ENCODE measurements around the gene PLCL2.
"Not testable (repeated sequence)": the region's sequence is repeated elsewhere in the genome, so short reads cannot be mapped to it uniquely, and the experiment has no call there.

PLCL2 gene

DNA sequence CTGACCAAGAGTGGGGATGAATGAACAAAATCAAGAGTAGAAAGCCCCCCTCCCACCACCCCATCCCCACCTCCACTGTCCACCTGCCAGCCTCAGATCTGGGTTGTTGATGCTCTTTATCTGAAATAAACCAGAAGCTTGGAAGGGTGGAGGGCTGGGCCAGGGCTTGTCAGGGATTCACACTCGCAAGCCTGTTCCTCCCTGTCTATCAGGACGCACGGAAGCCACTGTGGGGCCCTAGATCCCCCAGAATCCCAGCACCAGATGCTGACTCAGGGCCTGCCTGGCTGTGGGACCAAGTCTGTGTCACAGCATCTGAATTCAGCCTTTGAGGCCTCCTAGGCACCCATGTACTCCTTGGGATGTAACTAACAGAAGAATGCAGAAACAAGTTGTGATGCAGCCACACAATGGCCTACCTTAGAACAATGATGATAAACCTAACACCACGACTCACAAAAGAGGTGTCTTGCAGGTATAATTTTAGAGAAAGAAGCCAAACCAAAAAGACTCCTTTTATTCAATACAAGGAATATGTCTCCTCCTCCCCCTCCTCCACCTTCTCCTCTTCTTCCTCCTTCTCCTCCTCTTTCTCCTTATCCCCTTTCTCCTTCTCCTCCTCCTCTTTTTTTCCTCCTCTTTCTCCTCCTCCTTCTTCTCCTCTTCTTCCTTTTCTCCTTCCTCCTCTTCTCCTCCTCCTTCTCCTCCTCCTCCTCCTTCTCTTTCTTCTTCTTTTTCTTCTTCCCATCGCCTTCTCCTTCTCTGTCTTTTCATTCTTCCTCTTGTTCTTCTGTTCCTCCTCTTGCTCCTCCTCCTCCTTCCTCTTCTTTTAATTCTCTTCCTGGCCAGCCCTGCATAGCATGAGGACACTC, 234.7 kb downstream of the PLCL2 start:
- no peak for DNase-seq (ENCODE audit: low spot score)

DNA sequence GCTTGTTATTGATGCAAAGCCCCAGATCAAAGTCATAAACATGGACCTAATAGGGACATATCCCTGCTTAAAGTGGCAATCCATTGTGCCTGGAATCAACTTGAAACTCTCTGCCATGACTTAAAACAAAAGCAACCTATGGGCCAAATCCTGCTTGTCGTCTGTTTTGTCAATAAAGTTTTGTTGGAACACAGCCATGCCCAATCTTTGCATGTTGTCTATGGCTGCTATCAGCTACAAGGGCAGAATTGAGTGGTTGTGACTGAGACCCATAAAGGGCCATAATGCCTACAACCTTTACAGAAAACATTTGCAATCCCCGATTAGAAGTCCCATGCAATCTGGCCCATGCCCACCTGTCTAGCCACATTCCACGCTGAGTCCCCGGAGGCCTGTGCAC, 235.4 kb downstream of the PLCL2 start:
- DNase-seq (ENCODE audit: low spot score): no peak

DNA sequence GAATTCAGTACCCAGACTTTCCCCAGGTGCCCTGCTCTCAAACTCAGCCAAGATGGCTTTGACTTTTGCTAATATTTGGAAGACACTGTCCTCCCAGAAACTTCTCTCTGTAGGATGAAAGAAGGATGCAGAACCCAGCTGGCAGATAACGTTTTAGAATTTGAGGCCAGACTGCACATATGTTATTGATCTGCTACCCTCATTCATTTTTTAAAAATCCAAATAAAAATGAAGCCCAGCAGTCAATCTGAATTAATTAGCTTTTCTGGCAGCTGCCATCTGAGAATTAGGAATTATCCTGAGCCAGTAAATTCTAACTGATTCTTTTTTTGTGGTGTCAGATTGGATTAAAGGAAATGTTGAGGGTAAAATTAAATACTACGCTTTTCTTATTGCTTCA, 236.6 kb downstream of the PLCL2 start:
- DNase-seq (ENCODE audit: low spot score): no peak

DNA sequence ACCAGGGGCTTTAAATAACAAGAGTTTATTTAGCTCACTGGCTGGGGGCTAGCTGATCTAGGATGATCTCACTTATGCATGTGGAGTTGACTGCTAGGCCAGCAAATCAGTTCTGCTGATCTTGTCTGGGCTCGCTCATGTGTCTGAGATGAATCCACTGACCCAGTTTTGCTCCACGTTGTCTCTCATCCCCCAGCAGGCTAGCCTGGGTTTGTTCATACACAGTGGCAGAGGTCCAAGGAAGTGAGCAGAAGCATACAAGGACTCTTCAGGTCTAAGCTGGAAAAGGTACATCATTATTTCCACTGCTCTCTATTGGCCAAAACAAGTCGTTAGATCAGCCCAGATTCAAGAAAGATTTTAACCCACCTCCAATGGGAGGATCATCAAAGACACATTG, 238.0 kb downstream of the PLCL2 start:
- DNase-seq (ENCODE audit: low spot score): no peak

DNA sequence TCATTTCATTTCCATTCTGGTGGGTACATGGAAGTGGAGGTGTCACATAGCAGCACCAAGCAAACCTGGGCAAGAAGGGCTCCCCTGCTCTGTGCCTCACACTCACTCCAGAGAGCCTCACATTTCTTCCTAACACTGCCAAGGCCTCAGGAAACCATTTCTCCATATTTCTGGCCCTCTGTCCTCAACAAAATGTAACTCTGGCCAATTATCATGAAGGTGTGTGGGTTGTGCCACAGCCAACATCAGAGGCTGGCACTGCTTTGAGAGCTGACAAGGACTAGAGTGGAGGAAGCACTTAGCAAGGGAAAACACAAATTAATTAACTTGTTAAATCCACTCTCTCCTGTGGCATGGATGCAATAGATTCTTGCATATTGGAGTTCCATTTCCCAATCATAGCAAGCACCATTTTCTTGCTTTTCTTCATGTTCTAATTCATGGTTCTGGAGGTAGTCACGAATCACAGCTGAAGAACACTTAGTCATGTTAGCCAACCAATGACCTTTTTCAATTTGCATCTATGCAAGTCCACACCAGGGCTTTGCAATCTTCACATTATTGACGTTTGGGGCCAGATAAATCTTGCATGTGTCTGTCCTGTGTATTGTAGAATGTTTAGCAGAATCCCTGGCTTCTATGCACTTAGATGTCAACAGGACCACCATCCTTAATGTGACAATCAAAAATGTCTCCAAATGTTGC, 241.1 kb downstream of the PLCL2 start:
- no peak for DNase-seq (ENCODE audit: low spot score)

DNA sequence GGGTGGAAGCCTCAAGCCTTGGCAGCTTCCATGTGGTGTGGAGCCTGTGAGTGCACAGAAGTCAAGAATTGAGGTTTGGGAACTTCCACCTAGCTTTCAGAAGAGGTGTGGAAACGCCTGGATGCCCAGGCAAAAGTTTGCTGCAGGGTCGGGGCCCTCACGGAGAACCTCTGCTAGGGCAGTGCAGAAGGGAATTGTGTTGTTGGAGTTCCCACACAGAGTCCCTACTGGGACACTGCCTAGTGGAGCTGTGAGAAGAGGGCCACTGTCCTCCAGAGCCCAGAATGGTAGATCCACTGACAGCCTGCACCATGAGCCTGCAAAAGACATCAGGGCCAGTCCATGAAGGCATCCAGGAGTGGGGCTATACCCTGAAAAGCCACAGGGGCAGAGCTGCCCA, 243.9 kb downstream of the PLCL2 start:
- not testable (repeated sequence) for DNase-seq (ENCODE audit: low spot score)

DNA sequence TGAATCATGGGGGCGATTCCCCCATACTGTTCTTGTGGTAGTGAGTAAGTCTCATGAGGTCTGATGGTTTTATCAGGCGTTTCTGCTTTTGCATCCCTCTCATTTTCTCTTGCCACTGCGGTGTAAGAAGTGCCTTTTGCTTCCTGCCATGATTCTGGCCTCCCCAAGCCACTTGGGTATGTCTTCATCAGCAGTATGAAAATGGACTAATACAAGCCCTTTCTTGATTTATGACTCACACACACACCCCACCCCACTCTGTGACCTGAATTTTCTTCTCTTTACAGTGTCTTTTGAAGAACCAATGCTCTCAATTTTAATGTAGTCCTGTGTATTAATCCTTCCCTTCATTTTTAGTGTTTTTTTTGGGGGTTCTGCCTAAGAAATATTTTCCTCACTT, 244.8 kb downstream of the PLCL2 start:
- DNase-seq (ENCODE audit: low spot score): no peak

DNA sequence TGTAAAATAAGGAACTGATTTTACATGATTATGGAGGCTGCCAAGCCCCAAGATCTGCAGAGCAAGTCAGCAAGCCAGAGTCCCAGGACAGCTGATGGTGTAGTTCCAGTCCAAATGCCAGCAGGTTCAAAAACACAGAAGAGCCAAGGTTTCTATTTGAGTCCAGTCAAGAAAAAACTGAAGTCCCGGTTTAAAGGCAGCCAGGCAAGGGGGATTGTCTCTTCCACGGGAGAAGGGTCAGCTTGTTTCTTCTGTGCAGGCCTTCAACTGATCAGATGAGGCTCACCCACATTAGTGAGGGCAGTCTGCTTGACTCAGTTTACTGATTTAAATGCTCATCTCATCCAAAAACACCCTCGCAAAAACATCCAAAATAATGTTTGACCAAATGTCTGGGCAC, 246.2 kb downstream of the PLCL2 start:
- no peak for DNase-seq (ENCODE audit: low spot score)

DNA sequence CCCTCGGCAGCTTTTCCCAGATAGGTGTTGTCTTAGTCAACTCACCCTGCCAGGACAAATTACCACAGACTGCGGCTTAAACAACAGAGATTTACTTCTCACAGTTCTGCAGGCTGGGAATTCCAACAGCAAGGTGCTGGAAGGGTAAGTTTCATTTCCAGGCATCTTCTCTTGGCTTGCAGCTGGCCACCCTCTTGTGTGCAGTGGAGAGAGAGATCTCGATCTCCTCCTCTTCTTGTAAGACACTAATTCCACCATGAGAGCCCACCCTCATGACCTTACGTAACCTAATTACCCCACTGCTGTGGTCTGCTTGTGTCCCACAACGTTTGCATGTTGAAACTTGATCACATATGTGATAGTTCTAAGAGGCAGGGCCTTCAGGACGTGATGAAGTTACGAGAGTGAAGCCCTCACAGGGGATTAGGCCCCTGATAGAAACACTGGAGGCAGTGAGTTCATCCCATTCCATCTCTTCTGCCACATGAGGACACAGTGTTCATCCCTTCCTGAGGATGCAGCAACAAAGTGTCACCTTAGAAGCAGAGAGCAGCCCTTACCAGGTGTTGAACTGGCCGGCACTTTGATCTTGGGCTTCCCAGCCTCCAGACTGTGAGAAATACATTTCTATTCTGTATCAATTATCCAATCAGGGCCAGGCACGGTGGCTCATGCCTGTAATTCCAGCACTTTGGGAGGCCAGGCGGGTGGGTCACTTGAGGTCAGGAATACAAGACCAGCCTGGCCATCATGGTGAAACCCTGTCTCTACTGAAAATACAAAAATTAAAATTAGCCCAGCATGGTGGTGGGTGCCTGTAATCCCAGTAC, 247.7 kb downstream of the PLCL2 start:
- no peak for DNase-seq (ENCODE audit: low spot score)

DNA sequence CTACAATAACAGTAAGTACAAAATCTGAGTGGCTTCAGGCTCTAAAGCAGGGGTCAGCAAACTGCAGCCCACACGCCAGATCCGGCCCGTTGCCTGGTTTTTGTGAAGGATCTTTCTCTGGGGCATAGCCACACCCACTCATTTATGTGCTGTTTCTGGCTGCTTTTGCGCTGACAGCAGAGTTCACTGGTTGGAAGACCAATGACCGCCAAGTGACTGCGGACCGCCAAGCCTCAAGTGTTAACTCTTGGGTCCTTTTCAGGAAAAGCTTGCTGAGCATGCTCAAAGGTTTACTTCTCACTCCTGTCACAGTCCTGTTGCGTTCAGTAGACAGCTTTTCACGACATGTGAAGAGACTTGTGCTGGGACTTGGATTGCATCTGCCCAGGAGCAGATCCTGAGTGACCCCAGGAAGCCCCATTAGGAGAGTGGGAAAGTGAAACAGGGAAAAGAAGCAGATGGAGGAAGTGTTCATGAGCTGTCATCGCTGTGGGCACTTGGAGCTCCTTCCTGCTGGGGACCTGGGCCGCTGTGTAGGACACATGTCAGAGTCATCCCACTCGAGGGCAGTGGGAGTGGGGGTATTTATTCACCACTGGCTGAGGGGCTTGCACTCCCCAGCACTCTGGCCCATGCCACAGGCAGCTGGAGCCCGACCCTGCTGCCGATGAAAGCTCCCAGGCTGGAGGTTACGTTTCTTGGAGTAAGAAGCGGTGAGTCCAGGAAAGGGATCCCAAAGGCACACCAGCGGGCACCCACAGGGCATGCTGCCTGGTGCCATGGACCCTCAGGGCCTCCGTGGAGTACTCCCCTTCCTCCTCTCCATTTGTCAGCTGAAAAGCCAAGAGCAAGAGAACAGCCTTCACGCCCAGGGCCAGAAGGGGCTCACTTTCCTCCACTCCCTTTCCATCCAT, 249.1 kb downstream of the PLCL2 start:
- DNase-seq (ENCODE audit: low spot score): no peak

DNA sequence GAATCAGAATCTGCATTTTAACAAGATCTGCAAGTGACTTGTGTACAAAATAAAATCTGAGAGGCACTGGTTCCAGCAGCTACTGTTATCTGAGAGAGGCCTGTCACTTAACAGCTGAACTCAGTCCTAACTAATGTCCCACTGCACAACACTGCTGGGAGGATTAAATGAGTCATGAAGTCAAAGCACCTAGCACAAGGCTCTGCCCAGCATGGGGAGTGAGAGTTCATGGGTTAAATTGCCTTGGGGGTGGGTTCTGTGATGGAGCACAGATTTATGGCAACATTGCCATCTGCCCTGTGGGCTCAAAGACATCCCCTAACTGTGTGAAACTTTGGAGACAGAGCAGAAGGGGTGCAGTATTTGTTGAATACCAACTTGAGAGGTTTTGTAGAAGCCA, 250.9 kb downstream of the PLCL2 start:
- DNase-seq (ENCODE audit: low spot score): no peak

DNA sequence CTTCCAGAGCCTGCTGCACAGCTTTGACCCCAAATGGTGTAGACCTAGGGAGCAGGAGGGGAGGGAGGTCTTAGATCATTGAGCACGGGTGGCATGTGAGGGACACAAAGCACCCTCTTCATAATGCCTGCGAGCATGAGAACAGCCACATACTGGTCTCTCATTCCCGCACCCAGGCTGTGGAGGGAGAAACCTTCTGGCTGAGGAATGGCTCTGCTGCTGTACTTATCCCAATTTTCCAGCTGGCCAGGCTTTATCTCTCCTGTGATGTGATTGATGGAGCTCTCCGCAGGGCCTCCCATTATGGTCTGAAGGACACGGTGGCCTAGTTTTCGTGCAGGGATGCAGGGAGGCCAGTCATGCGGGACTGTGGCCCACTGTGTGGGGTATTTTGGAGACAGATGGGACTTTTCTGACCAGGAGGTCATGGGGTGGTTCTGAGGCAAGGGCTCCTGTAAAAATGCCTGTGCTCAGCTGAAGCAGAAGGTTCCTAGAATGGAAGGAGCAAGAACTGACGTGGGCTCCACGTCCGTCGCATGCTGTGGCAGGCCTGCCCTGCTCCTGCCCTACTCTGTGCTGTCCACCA, 251.5 kb downstream of the PLCL2 start:
- no peak for DNase-seq (ENCODE audit: low spot score)

DNA sequence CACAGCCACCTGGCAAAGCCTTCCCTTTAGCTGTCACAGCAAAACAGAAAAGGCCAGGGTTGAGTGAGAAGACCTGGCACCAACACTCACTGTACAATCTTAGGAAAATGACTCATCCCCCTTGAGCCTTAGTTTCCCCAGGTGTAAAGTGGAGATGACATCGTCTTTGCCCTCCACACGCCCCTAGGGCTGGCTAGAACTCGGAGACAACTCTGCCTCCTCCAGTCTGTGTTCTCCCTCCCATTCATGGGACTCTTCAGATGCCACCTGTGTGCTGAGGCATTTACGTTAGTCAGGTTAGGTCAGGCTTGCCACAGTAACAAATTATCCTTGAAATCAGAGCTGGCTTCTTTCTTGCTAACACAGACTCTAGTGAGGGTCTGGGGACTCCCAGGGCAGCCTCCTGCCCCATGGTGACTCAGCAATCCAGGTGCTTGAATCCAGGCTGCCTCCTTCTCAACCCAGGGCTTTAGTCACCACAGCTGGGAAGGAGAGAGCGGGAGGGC, 252.6 kb downstream of the PLCL2 start:
- no peak for DNase-seq (ENCODE audit: low spot score)

DNA sequence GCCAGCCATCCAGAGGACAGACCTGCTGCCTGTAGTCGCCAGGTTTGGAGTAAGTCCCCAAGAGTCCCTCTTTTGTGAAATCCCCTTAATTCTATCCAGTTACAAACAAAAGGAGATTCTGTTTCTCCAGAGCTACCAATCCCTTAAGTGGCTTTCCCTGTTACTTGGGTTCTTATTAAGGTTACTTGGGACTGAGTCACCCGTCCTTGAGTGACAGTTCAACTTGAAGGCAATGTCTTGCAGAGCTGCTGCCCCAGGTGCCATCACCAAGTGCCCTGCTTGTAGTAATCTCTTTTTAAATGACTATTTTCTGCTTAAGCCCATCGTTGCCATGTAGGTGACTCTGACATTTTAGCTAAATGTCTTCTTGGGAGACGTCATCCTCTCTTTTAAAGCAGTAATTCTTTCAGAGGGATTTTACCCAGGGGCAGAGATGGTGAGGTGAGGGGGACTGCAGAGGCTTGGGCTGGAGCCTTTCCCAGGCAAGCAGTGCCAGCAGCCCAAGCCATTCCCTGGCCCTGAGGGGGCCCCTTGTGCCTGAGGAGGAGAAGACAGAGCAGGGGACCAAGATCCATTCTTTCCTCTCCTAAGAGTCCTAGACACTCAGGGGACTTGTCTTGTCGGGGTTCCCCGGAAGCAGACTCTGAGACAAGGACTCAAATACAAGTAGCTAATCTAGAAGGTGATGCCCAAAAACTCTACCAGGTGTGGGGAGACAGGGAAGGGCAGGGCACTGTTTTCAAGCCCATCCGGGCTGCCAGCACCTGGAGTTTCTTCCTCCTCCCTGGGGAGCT, 253.7 kb downstream of the PLCL2 start:
- no peak for DNase-seq (ENCODE audit: low spot score)
